Neural crest cell (in vitro differentiated cells): ENCODE data around the gene MAST2. TPM values are rescaled to one million over a fixed set of nuclear protein-coding genes. Genes with fewer than 3 reads are reported as not detected.

Experiments
- DNase-seq: peaks from one replicate; pipeline ENCODE4 v3.0.0; 2021; ENCODE audit warnings: low read depth, mixed read lengths, low spot score
- H3K27ac Mint-ChIP-seq: one replicate; pipeline ENCODE4 v1.8.0; 2021; ENCODE audit warnings: mild to moderate bottlenecking, mixed read lengths; ENCODE audit not compliant: unreplicated experiment
- H3K27me3 Mint-ChIP-seq: 2 replicates; pipeline ENCODE4 v1.8.0; 2021; ENCODE audit warnings: low read depth, mild to moderate bottlenecking, mixed read lengths
- H3K36me3 Mint-ChIP-seq: 2 replicates; pipeline ENCODE4 v1.8.0; 2021; ENCODE audit warnings: low read depth, mild to moderate bottlenecking, mixed read lengths
- H3K4me1 Mint-ChIP-seq: 2 replicates; pipeline ENCODE4 v1.8.0; 2021; ENCODE audit warnings: mixed read lengths
- H3K4me3 Mint-ChIP-seq: one replicate; pipeline ENCODE4 v1.8.0; 2021; ENCODE audit warnings: mild to moderate bottlenecking, mixed read lengths
- H3K9me3 Mint-ChIP-seq: 2 replicates; pipeline ENCODE4 v1.8.0; 2021; ENCODE audit warnings: mixed read lengths
- total RNA-seq: library from RNA; stranded (reverse); gene quantifications from 2 replicates; pipeline ENCODE4 v1.2.1, GENCODE V29; 2021
- TF ChIP-seq, protein P1 (sequence below): fragments of 200-600 bp; sonication (generic); conservative IDR thresholded peaks from 2 replicates; pipeline ENCODE4 v1.5.0; 2021; ENCODE audit warnings: antibody characterized with exemption, mild to moderate bottlenecking

MAST2 gene
- total RNA-seq, 1 donor from 2014 or later, result 47.6 TPM

DNA sequence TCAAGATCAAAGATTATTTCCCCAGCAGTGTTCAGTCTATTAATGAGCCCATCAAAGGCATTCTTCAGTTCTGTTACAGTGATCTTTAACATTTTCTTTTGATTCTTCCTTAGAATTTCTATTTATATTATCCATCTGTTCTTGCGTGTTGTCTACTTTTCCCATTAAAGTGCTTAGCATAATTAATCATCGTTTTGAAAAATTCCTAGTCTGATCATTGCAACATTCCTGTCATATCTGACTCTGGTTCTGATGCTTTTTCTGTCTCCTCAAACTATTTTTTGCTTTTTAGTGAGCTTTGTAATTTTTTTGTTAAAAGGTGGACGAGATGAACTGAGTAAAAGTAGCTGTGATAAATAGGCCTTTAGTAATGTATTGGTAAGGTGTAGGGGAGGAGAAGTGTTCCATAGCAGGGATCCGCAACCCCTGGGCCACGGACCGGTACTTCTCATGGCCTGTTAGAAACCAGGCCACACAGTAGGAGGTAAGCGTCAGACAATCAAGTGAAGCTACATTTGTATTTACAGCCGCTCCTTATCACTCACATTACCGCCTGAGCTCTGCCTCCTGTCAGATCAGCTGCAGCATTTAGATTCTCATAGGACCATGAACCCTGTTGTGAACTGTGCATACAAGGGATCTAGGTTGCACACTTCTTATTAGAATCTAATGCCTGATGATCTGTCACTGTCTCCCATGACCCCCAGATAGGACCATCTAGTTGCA, 165.7 kb downstream of the MAST2 start:
- H3K4me3 Mint-ChIP-seq, result no peak overlapping the region
- peaks cover 5% of the 10 kb centered on the region for H3K9me3 Mint-ChIP-seq
- no peaks in the 10 kb centered on the region for H3K4me1 Mint-ChIP-seq
- TF ChIP-seq, protein P1, sequence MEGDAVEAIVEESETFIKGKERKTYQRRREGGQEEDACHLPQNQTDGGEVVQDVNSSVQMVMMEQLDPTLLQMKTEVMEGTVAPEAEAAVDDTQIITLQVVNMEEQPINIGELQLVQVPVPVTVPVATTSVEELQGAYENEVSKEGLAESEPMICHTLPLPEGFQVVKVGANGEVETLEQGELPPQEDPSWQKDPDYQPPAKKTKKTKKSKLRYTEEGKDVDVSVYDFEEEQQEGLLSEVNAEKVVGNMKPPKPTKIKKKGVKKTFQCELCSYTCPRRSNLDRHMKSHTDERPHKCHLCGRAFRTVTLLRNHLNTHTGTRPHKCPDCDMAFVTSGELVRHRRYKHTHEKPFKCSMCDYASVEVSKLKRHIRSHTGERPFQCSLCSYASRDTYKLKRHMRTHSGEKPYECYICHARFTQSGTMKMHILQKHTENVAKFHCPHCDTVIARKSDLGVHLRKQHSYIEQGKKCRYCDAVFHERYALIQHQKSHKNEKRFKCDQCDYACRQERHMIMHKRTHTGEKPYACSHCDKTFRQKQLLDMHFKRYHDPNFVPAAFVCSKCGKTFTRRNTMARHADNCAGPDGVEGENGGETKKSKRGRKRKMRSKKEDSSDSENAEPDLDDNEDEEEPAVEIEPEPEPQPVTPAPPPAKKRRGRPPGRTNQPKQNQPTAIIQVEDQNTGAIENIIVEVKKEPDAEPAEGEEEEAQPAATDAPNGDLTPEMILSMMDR, result no peak
- no peaks in the 10 kb centered on the region for H3K27me3 Mint-ChIP-seq
- H3K36me3 Mint-ChIP-seq, result peaks cover 23% of the 10 kb centered on the region
- DNase-seq, result no peak
- H3K27ac Mint-ChIP-seq, result peak overlapping the region; percentile 84

- H3K4me3 Mint-ChIP-seq, result no peak overlapping the region
- peaks cover 17% of the 10 kb centered on the region for H3K36me3 Mint-ChIP-seq
- H3K27me3 Mint-ChIP-seq, result no peaks in the 10 kb centered on the region
- peaks cover 2% of the 10 kb centered on the region for H3K9me3 Mint-ChIP-seq
- no peak overlapping the region for H3K27ac Mint-ChIP-seq
- no peak for DNase-seq
- no peaks in the 10 kb centered on the region for H3K4me1 Mint-ChIP-seq
- TF ChIP-seq, protein P1, result no peak
Measured at GRCh38 chr1:45969866-45970265, 166.5 kb downstream of the MAST2 start.

DNA sequence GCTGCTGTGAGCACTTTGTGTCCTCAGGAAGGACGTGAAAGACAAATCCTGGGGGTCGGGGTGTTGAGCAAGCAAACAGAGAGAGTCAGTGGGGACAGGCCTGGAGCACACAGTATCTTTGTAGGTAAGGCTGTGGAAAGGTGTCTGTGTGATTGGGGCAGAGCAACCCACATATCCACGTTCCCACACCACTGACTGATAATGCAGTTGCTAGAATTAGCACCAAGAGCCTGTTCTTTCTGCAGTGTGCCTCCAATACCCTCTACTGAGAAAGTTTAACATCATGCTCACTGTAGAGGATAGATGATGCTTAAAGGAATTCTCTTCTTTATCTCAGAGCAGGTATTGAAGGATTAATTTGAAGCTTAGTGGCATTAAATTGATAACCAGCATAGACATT, 167.9 kb downstream of the MAST2 start:
- no peaks in the 10 kb centered on the region for H3K9me3 Mint-ChIP-seq
- TF ChIP-seq, protein P1, result no peak
- no peaks in the 10 kb centered on the region for H3K27me3 Mint-ChIP-seq
- peaks cover 8% of the 10 kb centered on the region for H3K36me3 Mint-ChIP-seq
- DNase-seq, result no peak
- no peaks in the 10 kb centered on the region for H3K4me1 Mint-ChIP-seq
- no peak overlapping the region for H3K27ac Mint-ChIP-seq
- H3K4me3 Mint-ChIP-seq, result no peak overlapping the region

- H3K4me1 Mint-ChIP-seq, result no peaks in the 10 kb centered on the region
- DNase-seq, result no peak
- no peaks in the 10 kb centered on the region for H3K27me3 Mint-ChIP-seq
- no peak overlapping the region for H3K4me3 Mint-ChIP-seq
- TF ChIP-seq, protein P1, result no peak
- peaks cover 11% of the 10 kb centered on the region for H3K36me3 Mint-ChIP-seq
- no peak overlapping the region for H3K27ac Mint-ChIP-seq
- no peaks in the 10 kb centered on the region for H3K9me3 Mint-ChIP-seq
Measured at GRCh38 chr1:45971922-45972531, 168.6 kb downstream of the MAST2 start.

- no peak for DNase-seq
- H3K27me3 Mint-ChIP-seq, result no peaks in the 10 kb centered on the region
- TF ChIP-seq, protein P1, result no peak
- H3K27ac Mint-ChIP-seq, result no peak overlapping the region
- peaks cover 9% of the 10 kb centered on the region for H3K36me3 Mint-ChIP-seq
- H3K4me1 Mint-ChIP-seq, result no peaks in the 10 kb centered on the region
- H3K9me3 Mint-ChIP-seq, result no peaks in the 10 kb centered on the region
- no peak overlapping the region for H3K4me3 Mint-ChIP-seq
Measured at GRCh38 chr1:45972621-45973020, 169.2 kb downstream of the MAST2 start.
